Loucy (cell line): ENCODE measurements around the gene TMEM117.

Experiments
- H2AFZ ChIP-seq: fragments of 200-600 bp; sonication (generic); 2 replicates; pipeline ENCODE4 v1.6.0; 2016; ENCODE audit warnings: antibody characterized with exemption, mild to moderate bottlenecking, low read length, moderate library complexity
- H3F3A ChIP-seq: fragments of 200-600 bp; 2 replicates; pipeline ENCODE4 v1.6.0; 2016; ENCODE audit warnings: antibody characterized with exemption, low read depth, mild to moderate bottlenecking
- H3K27me3 ChIP-seq: fragments of 200-600 bp; sonication (generic); 2 replicates; pipeline ENCODE4 v1.6.1; 2014; ENCODE audit warnings: low read length, mild to moderate bottlenecking; ENCODE audit not compliant: insufficient read depth, poor library complexity, severe bottlenecking
- H3K36me3 ChIP-seq: fragments of 200-600 bp; sonication (generic); 2 replicates; pipeline ENCODE4 v1.6.1; 2016; ENCODE audit warnings: low read length; ENCODE audit not compliant: insufficient read depth
- H3K4me1 ChIP-seq: fragments of 200-600 bp; sonication (generic); 2 replicates; pipeline ENCODE4 v1.5.1; 2014; ENCODE audit warnings: low read length, mild to moderate bottlenecking; ENCODE audit not compliant: insufficient read depth, poor library complexity, severe bottlenecking
- H3K4me2 ChIP-seq: fragments of 200-600 bp; sonication (generic); 2 replicates; pipeline ENCODE4 v1.6.0; 2014; ENCODE audit warnings: antibody characterized with exemption, low read length, low read depth, mild to moderate bottlenecking; ENCODE audit not compliant: poor library complexity, severe bottlenecking
- H3K4me3 ChIP-seq: fragments of 200-600 bp; sonication (generic); 2 replicates; pipeline ENCODE4 v1.5.1; 2014; ENCODE audit warnings: low read length, mild to moderate bottlenecking, mixed read lengths; ENCODE audit not compliant: poor library complexity, severe bottlenecking
- H3K79me2 ChIP-seq: fragments of 200-600 bp; sonication (generic); 2 replicates; pipeline ENCODE4 v1.6.1; 2014; ENCODE audit warnings: low read length; ENCODE audit not compliant: insufficient read depth
- H3K9ac ChIP-seq: fragments of 200-600 bp; sonication (generic); 2 replicates; pipeline ENCODE4 v1.6.0; 2014; ENCODE audit warnings: mild to moderate bottlenecking, low read depth, low read length, moderate library complexity; ENCODE audit not compliant: poor library complexity, severe bottlenecking
- H3K9me2 ChIP-seq: fragments of 200-600 bp; sonication (generic); replicated peaks from 2 replicates; pipeline ENCODE4 v1.6.1; 2016; ENCODE audit warnings: low read depth, low read length, mixed read lengths
- H3K9me3 ChIP-seq: fragments of 200-600 bp; sonication (generic); 2 replicates; pipeline ENCODE4 v1.6.1; 2014; ENCODE audit warnings: mild to moderate bottlenecking, antibody characterized with exemption, low read length, low read depth; ENCODE audit not compliant: insufficient read depth
- H4K20me1 ChIP-seq: fragments of 200-600 bp; sonication (generic); 2 replicates; pipeline ENCODE4 v1.6.0; 2014; ENCODE audit warnings: antibody characterized with exemption, low read length, mild to moderate bottlenecking; ENCODE audit not compliant: insufficient read depth, poor library complexity, severe bottlenecking
- EZH2phosphoT487 ChIP-seq: fragments of 200-600 bp; IDR thresholded peaks from 2 replicates; pipeline ENCODE4 v1.6.1; 2018; ENCODE audit warnings: antibody characterized with exemption, mild to moderate bottlenecking, moderate library complexity, borderline replicate concordance
- TF ChIP-seq, protein P1 (sequence below): fragments of 200-600 bp; sonication (generic); conservative IDR thresholded peaks from 2 replicates; pipeline ENCODE4 v1.5.1; 2014; ENCODE audit warnings: mild to moderate bottlenecking, antibody characterized with exemption, low read length

The TMEM117 gene

DNA sequence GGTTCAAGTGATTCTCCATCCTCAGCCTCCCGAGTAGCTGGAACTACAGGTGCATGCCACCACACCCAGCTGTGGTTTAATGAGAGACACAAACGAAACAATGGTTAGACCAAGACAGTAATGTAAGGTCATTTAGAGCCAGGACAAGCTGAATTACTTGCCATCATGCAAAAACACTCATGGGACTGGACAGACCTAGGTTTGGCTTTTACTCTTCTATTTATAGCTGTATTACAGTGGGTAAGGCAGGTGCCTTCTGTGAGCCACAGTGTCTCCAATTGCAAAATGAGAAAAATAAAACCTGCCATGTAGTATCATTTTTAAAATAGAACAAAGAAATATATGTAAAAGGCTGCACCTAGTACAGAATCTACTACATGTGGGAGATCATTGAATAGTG, 527.1 kb downstream of the TMEM117 start:
- H3K9ac ChIP-seq: no peak overlapping the region
- no peaks in the 10 kb centered on the region for H3K9me2 ChIP-seq
- no peaks in the 10 kb centered on the region for H3K79me2 ChIP-seq
- no peaks in the 10 kb centered on the region for H4K20me1 ChIP-seq
- H3K27me3 ChIP-seq: no peaks in the 10 kb centered on the region
- H2AFZ ChIP-seq: no peak overlapping the region
- no peaks in the 10 kb centered on the region for H3K36me3 ChIP-seq
- no peaks in the 10 kb centered on the region for H3K9me3 ChIP-seq
- H3K4me3 ChIP-seq: no peak overlapping the region
- no peaks in the 10 kb centered on the region for H3F3A ChIP-seq
- no peaks in the 10 kb centered on the region for H3K4me1 ChIP-seq
- no peak overlapping the region for H3K4me2 ChIP-seq
- TF ChIP-seq EZH2phosphoT487: no peak
- TF ChIP-seq, protein P1, sequence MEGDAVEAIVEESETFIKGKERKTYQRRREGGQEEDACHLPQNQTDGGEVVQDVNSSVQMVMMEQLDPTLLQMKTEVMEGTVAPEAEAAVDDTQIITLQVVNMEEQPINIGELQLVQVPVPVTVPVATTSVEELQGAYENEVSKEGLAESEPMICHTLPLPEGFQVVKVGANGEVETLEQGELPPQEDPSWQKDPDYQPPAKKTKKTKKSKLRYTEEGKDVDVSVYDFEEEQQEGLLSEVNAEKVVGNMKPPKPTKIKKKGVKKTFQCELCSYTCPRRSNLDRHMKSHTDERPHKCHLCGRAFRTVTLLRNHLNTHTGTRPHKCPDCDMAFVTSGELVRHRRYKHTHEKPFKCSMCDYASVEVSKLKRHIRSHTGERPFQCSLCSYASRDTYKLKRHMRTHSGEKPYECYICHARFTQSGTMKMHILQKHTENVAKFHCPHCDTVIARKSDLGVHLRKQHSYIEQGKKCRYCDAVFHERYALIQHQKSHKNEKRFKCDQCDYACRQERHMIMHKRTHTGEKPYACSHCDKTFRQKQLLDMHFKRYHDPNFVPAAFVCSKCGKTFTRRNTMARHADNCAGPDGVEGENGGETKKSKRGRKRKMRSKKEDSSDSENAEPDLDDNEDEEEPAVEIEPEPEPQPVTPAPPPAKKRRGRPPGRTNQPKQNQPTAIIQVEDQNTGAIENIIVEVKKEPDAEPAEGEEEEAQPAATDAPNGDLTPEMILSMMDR: no peak

DNA sequence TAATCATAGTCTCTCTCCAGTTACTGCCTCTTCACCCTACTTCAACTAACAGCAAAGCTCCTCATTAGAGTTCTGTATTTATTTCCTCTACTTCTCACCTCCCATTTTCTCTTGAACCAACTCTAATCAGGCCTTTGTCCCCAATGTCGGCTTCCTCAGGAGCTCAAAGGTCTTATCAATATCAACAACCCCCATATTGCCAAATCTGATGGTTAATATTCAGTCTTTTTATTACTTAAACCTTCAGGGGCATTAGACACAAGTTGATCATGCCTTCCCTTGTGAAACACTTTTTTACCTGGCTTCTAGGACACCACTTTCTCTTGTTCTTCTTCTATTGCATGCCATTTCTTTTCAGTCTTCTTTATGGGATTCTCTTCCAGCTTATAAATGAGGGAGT, 531.3 kb downstream of the TMEM117 start:
- TF ChIP-seq EZH2phosphoT487: no peak
- TF ChIP-seq, protein P1: no peak
- Histone ChIP-seq H3K9me3 (no peaks in the 10 kb centered on the region), H4K20me1 (no peaks in the 10 kb centered on the region), H2AFZ (no peak overlapping the region), H3K27me3 (no peaks in the 10 kb centered on the region), H3K4me2 (no peak overlapping the region), H3K36me3 (no peaks in the 10 kb centered on the region), H3K4me1 (no peaks in the 10 kb centered on the region), H3K4me3 (no peak overlapping the region), H3F3A (no peaks in the 10 kb centered on the region), H3K79me2 (no peaks in the 10 kb centered on the region), H3K9ac (no peak overlapping the region), H3K9me2 (no peaks in the 10 kb centered on the region)

DNA sequence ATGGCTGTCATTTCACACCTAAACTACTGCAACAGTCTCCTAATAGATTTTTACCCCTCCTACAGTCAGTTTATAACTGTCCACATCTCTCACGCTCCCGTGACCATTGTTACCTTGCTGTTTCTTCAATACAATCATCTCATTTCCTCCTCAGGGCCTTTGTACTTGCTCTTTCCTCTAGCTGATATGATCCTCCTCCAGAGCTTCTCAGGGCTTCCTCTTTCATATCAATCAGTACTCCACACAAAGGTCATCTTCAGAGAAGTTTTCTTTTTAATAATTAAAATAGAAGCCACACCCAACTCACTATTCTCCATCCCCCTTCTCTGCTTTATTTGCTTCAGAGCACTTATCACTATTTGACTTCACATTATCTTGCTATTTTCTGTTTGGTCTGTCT, 532.0 kb downstream of the TMEM117 start:
- H3K36me3 ChIP-seq: no peaks in the 10 kb centered on the region
- H3K9me3 ChIP-seq: no peaks in the 10 kb centered on the region
- H3K9ac ChIP-seq: no peak overlapping the region
- no peaks in the 10 kb centered on the region for H3K9me2 ChIP-seq
- H3K27me3 ChIP-seq: no peaks in the 10 kb centered on the region
- TF ChIP-seq, protein P1: no peak
- TF ChIP-seq EZH2phosphoT487: no peak
- no peak overlapping the region for H3K4me3 ChIP-seq
- no peaks in the 10 kb centered on the region for H3K4me1 ChIP-seq
- no peaks in the 10 kb centered on the region for H4K20me1 ChIP-seq
- no peaks in the 10 kb centered on the region for H3K79me2 ChIP-seq
- no peak overlapping the region for H2AFZ ChIP-seq
- no peak overlapping the region for H3K4me2 ChIP-seq
- no peaks in the 10 kb centered on the region for H3F3A ChIP-seq
